ENCODE data around the gene MYRF. TPM values are rescaled to one million over a fixed set of nuclear protein-coding genes. Genes with fewer than 3 reads are reported as not detected.

MYRF gene
- total RNA-seq, 1 donor from 2014 or later, result 39.5 TPM

- Histone ChIP-seq H3K9ac (ENCODE audit: low read length) (no peak overlapping the region), H3K27me3 (ENCODE audit: insufficient read depth, low read length) (no peaks in the 10 kb centered on the region), H3K4me2 (ENCODE audit: low read length) (no peak overlapping the region), H3K27ac (ENCODE audit: low read depth, low read length) (no peak overlapping the region), H2AFZ (ENCODE audit: low read depth, low read length) (no peak overlapping the region), H3K9me3 (ENCODE audit: insufficient read depth, low read depth, low read length) (no peaks in the 10 kb centered on the region), H4K20me1 (ENCODE audit: insufficient read depth, low read length) (peaks cover 31% of the 10 kb centered on the region), H3K36me3 (ENCODE audit: insufficient read depth, low read length) (no peaks in the 10 kb centered on the region), H3K79me2 (ENCODE audit: insufficient read depth, low read length) (peaks cover 6% of the 10 kb centered on the region), H3K4me1 (ENCODE audit: insufficient read depth, low read length) (no peaks in the 10 kb centered on the region), H3K4me3 (ENCODE audit: insufficient read depth, low read depth, low read length) (no peak overlapping the region)
- H3K27me3 Mint-ChIP-seq (ENCODE audit: low read depth, unreplicated experiment), result peaks cover 35% of the 10 kb centered on the region
- peaks cover 1% of the 10 kb centered on the region for H3K4me1 Mint-ChIP-seq (ENCODE audit: low read depth, unreplicated experiment)
- FAIRE-seq, result no peak
- no peaks in the 10 kb centered on the region for H3K9me3 Mint-ChIP-seq (ENCODE audit: unreplicated experiment)
- H3K27ac Mint-ChIP-seq (ENCODE audit: unreplicated experiment), result no peak overlapping the region
- no peaks in the 10 kb centered on the region for H3K36me3 Mint-ChIP-seq (ENCODE audit: low read depth, unreplicated experiment)
- no peak for TF ChIP-seq EZH2 (IDR thresholded peaks at IDR 0.05; ENCODE audit: insufficient read depth, low read length)
- no peak for TF ChIP-seq CTCF (IDR thresholded peaks at IDR 0.05; ENCODE audit: insufficient read depth, low read depth, low read length)
- no peak overlapping the region for H3K4me3 Mint-ChIP-seq (ENCODE audit: unreplicated experiment)
- DNase-seq (ENCODE audit: low read depth), result no peak
Measured at GRCh38 chr11:61711037-61711436, 41.4 kb upstream of the MYRF start.

GRCh38 chr11:61711498-61711897 is 40.9 kb upstream of the MYRF start:
- H3K4me1 Mint-ChIP-seq (ENCODE audit: low read depth, unreplicated experiment), result peaks cover 6% of the 10 kb centered on the region
- FAIRE-seq, result no peak

More at GRCh38 chr11:61711498-61711897, 40.9 kb upstream of the MYRF start:
- TF ChIP-seq CTCF (IDR thresholded peaks at IDR 0.05; ENCODE audit: insufficient read depth, low read depth, low read length), result no peak
- TF ChIP-seq EZH2 (IDR thresholded peaks at IDR 0.05; ENCODE audit: insufficient read depth, low read length), result no peak
- Mint-ChIP-seq H3K9me3 (ENCODE audit: unreplicated experiment) (no peaks in the 10 kb centered on the region), H3K36me3 (ENCODE audit: low read depth, unreplicated experiment) (no peaks in the 10 kb centered on the region), H3K4me3 (ENCODE audit: unreplicated experiment) (no peak overlapping the region), H3K27ac (ENCODE audit: unreplicated experiment) (no peak overlapping the region), H3K27me3 (ENCODE audit: low read depth, unreplicated experiment) (peaks cover 37% of the 10 kb centered on the region)
- Histone ChIP-seq H3K4me1 (ENCODE audit: insufficient read depth, low read length) (no peaks in the 10 kb centered on the region), H3K9me3 (ENCODE audit: insufficient read depth, low read depth, low read length) (no peaks in the 10 kb centered on the region), H3K4me3 (ENCODE audit: insufficient read depth, low read depth, low read length) (no peak overlapping the region), H3K27ac (ENCODE audit: low read depth, low read length) (no peak overlapping the region), H2AFZ (ENCODE audit: low read depth, low read length) (no peak overlapping the region), H3K4me2 (ENCODE audit: low read length) (no peak overlapping the region), H3K36me3 (ENCODE audit: insufficient read depth, low read length) (no peaks in the 10 kb centered on the region), H3K9ac (ENCODE audit: low read length) (no peak overlapping the region), H3K79me2 (ENCODE audit: insufficient read depth, low read length) (peaks cover 6% of the 10 kb centered on the region), H3K27me3 (ENCODE audit: insufficient read depth, low read length) (no peaks in the 10 kb centered on the region), H4K20me1 (ENCODE audit: insufficient read depth, low read length) (peaks cover 26% of the 10 kb centered on the region)
- no peak for DNase-seq (ENCODE audit: low read depth)
